ENCODE results near the gene CMSS1. TPM values are rescaled to one million over a fixed set of nuclear protein-coding genes. Genes with fewer than 3 reads are reported as not detected.
"Not testable (repeated sequence)": the region's sequence is repeated elsewhere in the genome, so short reads cannot be mapped to it uniquely, and the experiment has no call there.

Gene CMSS1
- total RNA-seq, 2 experiments from 2014 or later = 141 to 143 TPM

DNA sequence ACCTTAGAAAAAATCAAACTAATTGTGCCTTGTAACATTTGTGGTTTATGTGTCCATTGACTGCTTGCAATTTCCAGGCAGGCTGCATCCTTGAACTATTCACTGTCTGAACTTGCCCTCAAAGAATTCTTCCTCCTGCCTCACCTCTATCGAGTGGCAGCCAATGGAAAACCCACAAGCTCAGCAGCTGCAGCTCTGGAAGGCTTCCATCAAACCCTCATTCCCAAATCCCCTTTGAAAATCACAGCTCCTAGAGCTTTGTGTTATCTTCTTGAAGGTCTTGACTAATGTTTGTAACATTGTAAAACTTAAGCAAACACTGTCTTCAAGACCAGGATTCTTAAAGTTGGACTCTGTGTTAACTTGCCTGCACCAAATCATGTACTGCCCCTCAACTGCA, 215.5 kb downstream of the CMSS1 start:
- POLR2A ChIA-PET = no interaction called here
- CTCF ChIA-PET = no interaction called here

DNA sequence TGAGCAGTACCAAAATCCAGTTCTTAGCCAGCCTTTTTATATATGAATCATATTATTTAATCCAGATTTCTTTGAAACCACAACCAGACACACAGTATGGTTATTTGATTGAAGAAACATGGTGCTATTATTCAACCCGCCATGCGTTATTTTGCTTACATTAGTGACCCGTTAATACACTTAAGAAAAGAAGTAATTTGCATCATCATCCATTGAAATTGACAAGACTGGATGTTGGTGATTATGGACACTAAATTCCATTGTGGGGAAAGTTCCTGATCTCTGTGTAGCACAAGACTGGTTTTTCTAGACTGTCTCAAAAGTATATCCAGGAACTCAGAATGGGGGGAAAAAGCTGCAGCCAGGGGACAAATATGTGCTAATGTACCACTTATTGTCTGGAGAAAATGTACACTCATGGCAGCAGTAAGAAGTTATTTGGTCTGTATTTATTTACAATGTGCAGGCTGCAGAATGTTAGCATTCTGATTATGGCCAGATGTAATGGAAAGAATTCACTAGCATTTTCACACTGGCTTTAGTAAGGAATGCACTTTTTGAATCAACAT, 216.3 kb downstream of the CMSS1 start:
- ChIA-PET POLR2A (no interaction called here), CTCF (no interaction called here)

DNA sequence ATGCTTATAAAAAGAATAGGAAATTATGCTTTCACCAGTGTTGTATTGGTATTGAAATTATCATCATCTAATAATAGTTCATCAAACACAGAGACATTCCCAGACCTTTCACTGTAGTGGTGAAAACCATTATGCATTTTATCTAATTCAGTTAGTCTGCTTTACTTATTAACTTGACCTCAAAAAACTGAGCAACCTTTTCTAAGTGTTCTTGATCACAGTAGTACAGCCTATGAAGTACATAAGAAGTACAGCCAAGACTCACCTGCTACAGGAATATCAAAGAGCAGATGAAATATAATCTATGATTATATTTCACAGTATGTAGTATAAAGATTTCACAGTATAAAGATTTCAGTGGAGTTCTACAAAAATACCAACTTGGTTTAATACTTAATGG, 221.4 kb downstream of the CMSS1 start:
- POLR2A ChIA-PET = no interaction called here

DNA sequence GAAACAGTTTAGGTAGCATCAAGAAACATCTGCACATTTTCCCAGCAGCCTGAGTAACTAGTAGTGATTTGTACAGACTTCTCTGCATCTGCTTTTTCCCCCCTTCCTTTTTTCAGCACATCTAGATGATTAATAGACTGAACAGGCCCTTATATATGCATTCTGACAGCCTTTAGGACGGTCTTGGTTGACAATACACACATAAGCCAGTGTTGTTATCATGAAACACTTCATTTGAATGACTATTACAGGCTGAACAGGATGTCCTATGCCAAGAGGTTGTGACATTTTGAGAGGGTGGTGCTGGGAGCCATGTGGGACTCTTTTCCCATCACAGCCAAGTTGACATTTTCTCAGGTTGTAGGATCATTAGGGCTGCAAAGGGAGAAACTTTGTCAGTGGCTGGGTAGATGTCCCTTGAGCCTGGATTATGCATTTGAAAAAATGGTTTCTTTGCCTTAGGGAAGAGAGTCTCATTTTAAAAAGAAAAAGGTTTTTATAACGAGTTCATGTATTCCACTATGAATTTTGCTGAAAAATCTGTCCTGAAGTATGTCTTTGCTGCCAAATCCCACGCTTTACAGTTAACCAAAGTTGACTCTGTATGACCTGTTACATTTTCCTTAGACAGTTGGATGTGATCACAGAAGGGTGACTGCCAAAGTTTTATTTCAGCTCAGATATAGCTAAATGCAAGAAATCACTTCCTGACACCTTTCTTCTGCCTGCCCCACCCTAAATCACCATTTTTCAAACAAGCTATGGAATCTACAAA, 223.0 kb downstream of the CMSS1 start:
- ChIA-PET CTCF (no interaction called here), POLR2A (no interaction called here)

More for the DNA sequence above, 221.4 kb downstream of the CMSS1 start:
- CTCF ChIA-PET = no interaction called here

DNA sequence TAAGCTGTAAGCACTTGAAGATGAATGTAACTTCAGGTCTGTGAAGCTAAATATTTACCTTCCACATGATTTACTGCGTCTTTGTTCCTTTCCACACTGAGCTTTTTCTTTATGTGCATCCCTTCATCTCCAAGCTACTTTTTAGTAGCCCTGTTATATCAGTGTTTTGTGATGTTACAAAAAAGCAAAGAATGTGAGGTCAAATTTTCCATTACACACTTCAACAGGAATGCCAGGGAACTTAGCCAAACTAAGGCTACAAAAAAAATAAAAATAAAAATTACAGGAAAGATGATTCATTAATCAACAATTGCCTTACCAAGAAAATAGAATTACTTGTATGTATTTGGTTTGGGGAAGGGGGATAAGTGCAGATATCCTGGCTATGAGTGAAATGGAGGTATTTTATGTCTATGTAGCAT, 223.7 kb downstream of the CMSS1 start:
- POLR2A ChIA-PET = no interaction called here
- CTCF ChIA-PET = no interaction called here

DNA sequence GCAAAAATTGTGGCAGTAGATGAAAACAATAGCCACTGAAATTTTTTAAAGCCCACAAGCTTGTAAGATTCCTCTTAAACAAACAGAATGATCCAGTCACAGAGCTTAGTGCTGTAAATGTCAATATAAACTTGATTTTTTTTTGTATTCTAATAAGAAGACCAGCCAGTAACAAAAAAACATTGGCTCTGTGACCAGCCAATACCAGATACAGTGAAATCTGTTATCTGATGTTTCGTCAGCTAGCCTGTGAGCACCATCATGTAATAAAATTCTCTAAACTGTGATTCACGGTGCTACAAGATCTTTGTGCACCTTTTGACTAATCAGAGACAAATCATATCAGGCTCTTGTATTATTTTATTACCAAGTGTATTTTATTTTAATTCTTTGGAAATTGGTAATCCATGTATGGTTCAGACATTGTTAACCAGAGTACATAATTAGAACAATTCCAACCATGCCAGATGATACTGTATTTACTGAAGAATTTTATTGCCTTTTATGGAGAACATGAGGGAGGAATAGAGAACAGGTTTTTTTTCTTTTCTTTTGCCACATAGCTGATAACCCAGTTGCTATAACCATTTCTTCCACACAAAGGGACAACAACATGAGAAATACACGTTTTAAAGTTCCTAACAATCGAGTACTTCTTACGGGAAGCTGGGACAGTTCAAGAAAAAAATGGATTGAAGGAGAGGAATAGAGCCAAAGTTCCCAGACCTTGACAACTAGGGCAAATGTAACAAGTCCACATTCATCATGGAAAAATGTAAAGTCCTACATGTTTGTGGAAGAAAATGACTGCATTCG, 224.7 kb downstream of the CMSS1 start:
- CTCF ChIA-PET = no interaction called here

DNA sequence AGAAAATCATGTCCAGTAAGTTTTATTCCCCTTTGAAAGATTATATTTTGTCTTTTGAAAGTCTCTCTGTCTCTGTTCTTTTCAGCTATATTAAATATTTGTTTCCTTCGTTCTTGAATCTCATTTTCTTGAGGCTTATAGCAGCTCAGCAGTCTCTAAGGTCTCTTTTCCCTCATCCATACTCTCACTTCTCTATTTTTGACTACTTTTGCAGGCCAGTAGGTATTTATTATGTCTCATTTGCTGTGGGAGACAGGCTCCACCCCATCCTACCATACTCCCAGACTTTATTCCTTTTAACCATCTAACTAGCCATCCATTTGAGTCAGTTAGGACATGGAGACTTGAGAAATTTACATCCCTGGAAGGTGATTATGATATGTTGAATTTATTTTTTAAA, 225.6 kb downstream of the CMSS1 start:
- ChIA-PET POLR2A (no interaction called here), CTCF (no interaction called here)

More for the DNA sequence above, 224.7 kb downstream of the CMSS1 start:
- POLR2A ChIA-PET = no interaction called here

DNA sequence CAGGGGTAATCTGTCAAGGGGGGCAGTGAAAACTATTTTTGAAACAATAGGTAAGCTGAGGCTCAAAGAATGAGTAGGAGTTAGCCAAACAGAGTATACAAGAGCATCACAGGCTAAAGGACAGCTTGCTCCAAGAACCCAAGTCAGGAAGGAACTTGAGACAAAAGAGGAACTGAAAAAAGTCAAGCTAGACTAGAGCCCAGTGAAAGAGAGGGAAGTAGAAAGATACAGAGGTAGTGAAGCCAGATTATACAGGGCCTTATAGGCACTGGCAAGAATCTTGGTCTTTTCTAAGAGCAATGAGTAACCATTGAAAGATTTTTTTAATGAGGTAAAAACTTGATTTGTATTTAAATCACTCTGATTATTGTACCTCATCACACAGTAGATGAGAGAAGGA, 226.7 kb downstream of the CMSS1 start:
- CTCF ChIA-PET = interaction anchor here (0.6 kb wide), 1 partner anchor 213 kb away, joined by 7 read pairs; no protein-coding TSS in a partner anchor
- POLR2A ChIA-PET = no interaction called here

DNA sequence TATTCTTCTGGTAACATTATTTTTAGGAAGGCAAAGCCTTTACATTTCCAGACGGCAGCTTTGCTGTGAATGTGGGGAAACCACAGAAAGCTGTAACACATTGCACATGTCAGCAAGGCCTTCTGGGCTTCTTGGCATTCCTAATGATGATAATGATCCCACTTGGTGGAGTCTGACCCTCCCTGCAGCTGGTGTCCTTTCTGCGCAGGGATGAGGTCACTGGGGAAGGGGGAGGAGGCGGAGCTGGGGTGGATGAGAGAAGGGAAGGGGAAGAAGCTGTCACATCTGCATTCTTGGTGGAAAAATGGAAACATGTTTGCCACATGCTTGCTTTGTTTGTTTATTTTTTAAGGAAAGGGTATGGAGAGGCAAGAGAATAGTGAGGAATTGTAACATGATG, 228.0 kb downstream of the CMSS1 start:
- CTCF ChIA-PET = no interaction called here

DNA sequence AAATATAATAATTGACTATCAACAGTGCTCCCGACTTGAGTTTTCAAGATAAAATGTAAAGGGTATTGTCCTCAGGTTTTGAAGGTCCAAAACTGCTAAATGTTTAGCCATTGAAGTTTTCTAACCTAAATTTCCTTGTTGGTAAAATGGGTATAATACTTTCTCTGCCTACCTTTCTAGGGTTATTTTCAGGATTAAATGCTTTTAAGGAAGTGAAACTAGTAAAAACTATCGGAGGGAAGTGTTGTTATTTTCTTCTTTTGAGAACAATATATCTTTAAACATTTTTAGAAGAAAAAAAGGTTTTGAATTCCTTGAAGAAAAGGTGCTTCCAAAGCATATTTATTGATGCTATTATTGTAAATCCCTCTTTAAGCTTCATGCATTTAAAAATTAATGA, 229.3 kb downstream of the CMSS1 start:
- ChIA-PET POLR2A (interaction anchor here (0.7 kb wide), 1 partner anchor 151 kb away, joined by 3 read pairs; no protein-coding TSS in a partner anchor), CTCF (no interaction called here)

More for the DNA sequence above, 228.0 kb downstream of the CMSS1 start:
- POLR2A ChIA-PET = no interaction called here

DNA sequence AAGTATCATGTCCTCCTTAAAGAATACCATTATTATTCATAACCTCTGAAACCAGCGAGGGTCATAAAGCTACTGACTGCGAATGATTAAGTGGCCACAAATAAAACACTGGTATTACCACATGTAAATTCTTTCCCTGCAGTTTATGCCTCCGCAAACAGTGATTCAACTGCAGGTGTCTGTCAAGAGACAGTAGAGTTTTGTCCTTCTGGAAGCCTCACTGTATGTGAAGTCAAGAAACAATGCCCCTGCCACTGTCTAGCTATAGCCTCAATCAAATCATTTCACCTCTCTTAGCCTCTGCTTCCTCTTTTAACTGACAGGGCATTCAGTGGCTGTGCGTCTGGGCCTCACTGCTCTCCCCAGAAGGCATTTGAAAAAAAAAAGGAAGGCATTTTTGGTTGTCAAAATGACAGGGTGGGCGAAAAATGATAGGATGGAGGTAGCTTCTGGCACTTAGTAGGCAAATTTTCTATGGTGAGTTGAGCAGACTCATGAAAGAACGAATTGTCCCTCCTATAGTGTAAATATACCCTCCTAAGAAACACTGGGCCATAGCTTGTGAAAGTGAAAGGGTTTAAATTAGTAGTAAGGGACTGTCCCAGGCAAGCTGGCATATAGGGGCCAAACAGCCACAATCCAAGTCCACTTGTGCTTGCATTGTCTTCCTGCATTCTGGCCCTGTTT, 229.9 kb downstream of the CMSS1 start:
- ChIA-PET CTCF (no interaction called here), POLR2A (interaction anchor here (0.7 kb wide), 1 partner anchor 150 kb away, joined by 3 read pairs; no protein-coding TSS in a partner anchor)

DNA sequence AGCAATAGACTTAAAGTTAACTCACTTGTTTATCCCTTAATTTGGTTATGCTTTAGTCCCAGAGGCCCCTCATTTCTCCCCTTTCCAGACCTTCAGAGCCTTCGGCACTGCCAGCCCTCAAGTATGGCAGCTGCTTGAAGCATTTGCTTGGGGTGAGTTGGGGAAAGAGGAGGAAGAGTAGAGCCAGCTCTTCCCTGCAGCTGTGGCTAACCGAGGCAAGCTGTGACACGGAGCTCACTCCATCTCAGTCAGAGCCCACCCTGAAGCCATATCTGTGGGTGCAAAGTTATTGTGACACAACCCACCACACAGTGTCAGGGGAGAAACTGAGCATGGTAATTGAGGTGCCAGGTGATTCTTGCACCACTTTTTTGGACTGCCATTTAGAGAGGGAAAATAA, 230.6 kb downstream of the CMSS1 start:
- CTCF ChIA-PET = no interaction called here
- POLR2A ChIA-PET = no interaction called here

DNA sequence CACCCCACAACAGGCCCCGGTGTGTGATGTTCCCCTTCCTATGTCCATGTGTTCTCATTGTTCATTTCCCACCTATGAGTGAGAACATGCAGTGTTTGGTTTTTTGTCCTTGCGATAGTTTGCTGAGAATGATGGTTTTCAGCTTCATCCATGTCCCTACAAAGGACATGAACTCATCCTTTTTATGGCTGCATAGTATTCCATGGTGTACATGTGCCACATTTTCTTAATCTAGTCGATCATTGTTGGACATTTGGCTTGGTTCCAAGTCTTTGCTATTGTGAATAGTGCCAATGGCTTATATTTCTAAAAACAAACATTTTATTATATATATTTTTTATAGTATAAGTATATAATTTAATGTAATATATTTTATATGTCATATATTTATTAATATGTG, 233.9 kb downstream of the CMSS1 start:
- CTCF ChIA-PET, POLR2A ChIA-PET: not testable (repeated sequence)

DNA sequence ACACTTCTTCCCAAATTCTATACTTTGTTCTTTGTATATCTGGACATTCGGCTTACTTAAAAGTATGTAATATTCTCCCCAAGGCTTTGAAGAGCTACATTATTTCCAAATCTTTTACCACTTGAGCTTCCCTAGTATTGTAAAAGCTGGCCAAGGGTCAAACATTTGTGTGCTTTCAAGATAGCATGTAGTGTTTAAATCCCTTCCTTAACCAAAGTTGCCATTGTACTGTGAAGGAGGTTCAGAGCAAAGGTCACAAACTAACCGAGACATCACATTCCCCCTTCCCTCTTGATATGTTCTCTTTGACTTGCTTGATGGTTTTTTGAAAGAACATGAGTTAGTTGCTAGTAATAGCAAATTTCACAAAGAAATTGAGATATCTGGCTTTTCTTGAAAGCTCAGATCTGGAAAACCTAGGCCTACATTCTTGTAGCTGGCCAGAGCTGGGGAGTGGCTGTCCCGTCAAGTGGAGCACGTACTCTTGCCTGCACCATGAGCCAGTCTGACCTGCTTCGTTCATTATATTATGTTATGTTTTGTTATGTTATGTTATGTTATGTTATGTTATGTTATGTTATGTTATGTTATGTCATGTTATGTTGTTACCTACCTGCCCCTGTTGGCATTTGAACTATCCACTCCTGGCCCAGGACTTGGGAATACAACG, 236.4 kb downstream of the CMSS1 start:
- POLR2A ChIA-PET = no interaction called here
- CTCF ChIA-PET = interaction anchor here (0.6 kb wide), 1 partner anchor 8 kb away, joined by 4 read pairs; no protein-coding TSS in a partner anchor

DNA sequence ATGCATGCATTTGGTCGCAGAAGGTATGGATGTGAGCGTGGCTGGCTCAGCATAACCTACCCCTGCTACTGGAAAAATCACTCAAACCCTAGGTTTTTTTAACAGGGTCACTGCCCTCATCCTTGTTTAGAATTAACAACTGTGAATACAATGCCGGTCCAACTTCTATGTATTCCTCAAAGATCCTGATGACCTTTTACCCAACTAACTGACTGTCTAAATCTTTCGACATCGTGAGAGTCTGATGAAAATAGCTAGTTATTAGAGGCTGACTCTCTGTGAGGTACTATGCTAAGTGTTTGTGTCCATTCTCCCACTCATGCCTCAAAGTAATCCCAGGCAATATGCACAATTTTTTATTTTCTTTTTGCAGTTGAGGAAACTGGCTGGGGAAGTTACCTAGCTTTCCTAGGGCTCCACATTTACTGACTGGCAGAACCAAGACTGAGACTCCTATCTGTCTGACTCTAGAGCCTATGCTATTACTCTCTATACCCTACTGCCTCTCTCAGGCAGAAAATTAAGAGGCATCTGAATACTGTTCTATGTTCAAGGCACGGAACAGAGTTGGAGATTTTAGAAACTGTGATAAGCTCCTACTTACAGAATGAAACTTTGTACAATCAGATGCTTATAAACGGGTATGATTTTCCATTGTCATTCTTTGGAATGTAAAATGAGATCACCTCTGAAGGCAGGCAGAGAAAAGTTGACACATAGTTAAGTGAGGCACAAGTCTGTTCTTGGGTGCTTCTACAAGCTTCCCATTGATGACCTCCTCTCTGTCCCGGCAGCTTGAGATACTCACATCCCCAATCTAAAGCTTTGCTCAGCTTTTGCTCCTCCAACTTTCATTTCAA, 240.3 kb downstream of the CMSS1 start:
- ChIA-PET CTCF (no interaction called here), POLR2A (no interaction called here)

DNA sequence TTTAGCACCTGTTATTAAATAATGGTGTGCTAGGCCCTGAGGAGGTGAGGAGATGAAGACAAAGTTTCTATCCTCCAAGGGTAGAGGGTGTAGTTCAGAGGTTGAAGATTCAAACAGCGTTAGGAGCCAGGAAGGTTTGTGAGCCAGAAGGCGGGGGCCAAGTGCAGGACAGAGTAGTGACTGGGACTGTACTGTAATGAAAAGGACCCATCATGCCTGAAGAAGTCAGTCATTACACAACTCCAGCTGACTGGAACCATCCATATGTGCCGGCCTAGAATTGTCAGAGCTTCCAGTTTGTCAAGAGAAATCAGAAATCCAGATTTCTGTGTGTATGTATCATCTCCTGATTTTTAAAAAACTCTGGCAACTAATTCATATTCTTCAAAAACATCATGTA, 241.8 kb downstream of the CMSS1 start:
- ChIA-PET CTCF (interaction anchor here (0.9 kb wide), 1 partner anchor 195 kb away, joined by 3 read pairs; no protein-coding TSS in a partner anchor), POLR2A (no interaction called here)

DNA sequence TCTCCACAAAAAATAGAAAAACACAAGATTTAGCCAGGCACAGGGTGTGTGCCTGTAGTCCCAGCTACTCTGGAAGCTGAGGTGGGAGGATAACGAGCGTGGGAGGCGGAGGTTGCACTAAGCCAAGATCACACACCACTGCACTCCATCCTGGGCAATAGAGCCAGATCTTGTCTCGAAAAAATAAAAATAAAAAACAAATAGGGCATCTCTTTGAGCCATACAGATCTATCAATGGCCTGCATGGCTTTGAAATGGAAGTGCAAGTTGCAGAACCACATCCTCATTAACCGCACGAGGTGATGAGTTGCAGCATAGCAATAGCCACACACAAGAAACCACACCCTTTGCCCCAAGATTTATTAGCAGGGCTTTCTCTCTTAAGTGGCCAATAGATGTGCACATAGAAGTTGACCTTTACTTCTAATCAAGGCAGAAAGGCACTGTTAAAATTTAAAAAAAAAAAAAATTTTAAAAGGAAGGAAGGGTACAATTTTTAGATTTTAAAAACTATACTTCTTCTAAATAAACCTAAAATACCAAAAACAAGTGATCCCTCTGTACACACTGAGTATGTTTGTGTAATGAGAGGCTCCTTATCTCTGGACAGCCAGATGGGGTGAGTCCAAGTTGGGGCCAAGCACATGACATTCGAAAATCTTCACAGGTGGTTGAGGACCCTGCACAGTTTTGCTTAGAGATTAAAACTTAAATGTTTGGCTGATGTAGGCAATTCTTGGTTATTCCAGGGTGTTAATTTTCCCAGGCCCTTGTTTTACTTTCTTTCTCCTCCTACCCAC, 243.2 kb downstream of the CMSS1 start:
- ChIA-PET CTCF (no interaction called here), POLR2A (no interaction called here)

DNA sequence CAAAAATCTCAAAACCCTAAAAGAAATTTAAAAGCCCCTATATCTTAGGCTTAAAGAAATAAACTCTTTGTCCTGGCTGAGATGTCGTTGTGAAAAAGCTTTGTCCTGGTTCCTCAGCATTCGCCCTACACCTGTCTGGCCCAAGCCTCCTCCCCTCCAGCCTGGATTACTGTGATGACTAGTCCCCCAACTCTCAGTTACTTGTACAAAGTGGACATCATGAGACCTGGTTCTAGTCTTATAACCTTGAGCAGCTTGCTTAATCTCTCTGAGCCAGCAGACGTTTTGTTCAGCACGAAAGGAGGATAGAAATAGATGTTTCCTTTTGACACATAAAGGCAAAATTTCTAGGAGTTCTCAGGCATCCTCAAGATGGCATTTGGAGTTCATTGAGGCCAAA, 245.0 kb downstream of the CMSS1 start:
- ChIA-PET CTCF (interaction anchor here (0.7 kb wide), 1 partner anchor 9 kb away, joined by 4 read pairs; no protein-coding TSS in a partner anchor), POLR2A (no interaction called here)
